Neural cell (in vitro differentiated cells): ENCODE results near the gene BTG2. TPM values are rescaled to one million over a fixed set of nuclear protein-coding genes. Genes with fewer than 3 reads are reported as not detected.

Source experiments
- H2AFZ ChIP-seq: fragments of 200-600, 300-800 bp; sonication (generic), shearing (Covaris generic); 2 replicates; pipeline ENCODE4 v1.6.0; 2014; ENCODE audit warnings: low read depth, mild to moderate bottlenecking, antibody characterized with exemption, low read length, moderate library complexity
- H3F3A ChIP-seq: fragments of 200-600 bp; shearing (Covaris generic); 2 replicates; pipeline ENCODE4 v1.6.1; 2016; ENCODE audit warnings: mild to moderate bottlenecking, moderate library complexity, mixed read lengths, antibody characterized with exemption, low read length; ENCODE audit not compliant: insufficient read depth, poor library complexity, severe bottlenecking
- H3K27ac ChIP-seq: fragments of 200-600, 300-800 bp; sonication (generic), shearing (Covaris generic); 2 replicates; pipeline ENCODE4 v1.5.1; 2014; ENCODE audit warnings: mild to moderate bottlenecking, low read length, moderate library complexity
- H3K27me3 ChIP-seq: fragments of 300-800, 200-600 bp; sonication (generic), shearing (Covaris generic); 2 replicates; pipeline ENCODE4 v1.6.0; 2014; ENCODE audit warnings: mild to moderate bottlenecking, low read depth, low read length, moderate library complexity; ENCODE audit not compliant: insufficient read depth
- H3K36me3 ChIP-seq: fragments of 300-800, 200-600 bp; sonication (generic), shearing (Covaris generic); 2 replicates; pipeline ENCODE4 v1.5.1; 2014; ENCODE audit warnings: mild to moderate bottlenecking, antibody characterized with exemption, low read length, moderate library complexity; ENCODE audit not compliant: insufficient read depth
- H3K4me2 ChIP-seq: fragments of 300-800, 200-600 bp; sonication (generic), shearing (Covaris generic); 2 replicates; pipeline ENCODE4 v1.6.0; 2014; ENCODE audit warnings: mild to moderate bottlenecking, low read length
- H3K4me3 ChIP-seq: fragments of 300-800, 200-600 bp; sonication (generic), shearing (Covaris generic); 2 replicates; pipeline ENCODE4 v1.5.1; 2014; ENCODE audit warnings: mild to moderate bottlenecking, low read length, moderate library complexity
- H3K79me2 ChIP-seq: fragments of 200-600 bp; shearing (Covaris generic); replicated peaks from 2 replicates; pipeline ENCODE4 v1.6.0; 2014; ENCODE audit warnings: mild to moderate bottlenecking, low read length, moderate library complexity; ENCODE audit not compliant: insufficient read depth
- H3K9ac ChIP-seq: fragments of 300-800, 200-600 bp; sonication (generic), shearing (Covaris generic); 2 replicates; pipeline ENCODE4 v1.6.1; 2016; ENCODE audit warnings: mild to moderate bottlenecking, low read length, mixed read lengths
- H3K9me2 ChIP-seq: fragments of 200-600 bp; shearing (Covaris generic); 2 replicates; pipeline ENCODE4 v1.6.1; 2016; ENCODE audit warnings: mild to moderate bottlenecking, low read length, mixed read lengths; ENCODE audit not compliant: insufficient read depth
- H3K9me3 ChIP-seq: fragments of 200-600, 300-800 bp; sonication (generic), shearing (Covaris generic); 2 replicates; pipeline ENCODE4 v1.6.1; 2016; ENCODE audit warnings: mild to moderate bottlenecking, mixed run types, low read length, moderate library complexity, mixed read lengths
- H4K20me1 ChIP-seq: fragments of 200-600 bp; shearing (Covaris generic); 2 replicates; pipeline ENCODE4 v1.6.1; 2016; ENCODE audit warnings: mild to moderate bottlenecking, mixed run types; ENCODE audit not compliant: insufficient read depth
- CTCF ChIP-seq: fragments of 450-650 bp; IDR thresholded peaks from 2 replicates; pipeline ENCODE4 v1.5.1; 2014; ENCODE audit warnings: antibody characterized with exemption, mild to moderate bottlenecking, moderate library complexity; ENCODE audit not compliant: poor library complexity, severe bottlenecking
- EP300 ChIP-seq: fragments of 450-650 bp; conservative IDR thresholded peaks from 2 replicates; pipeline ENCODE4 v1.6.1; 2014; ENCODE audit warnings: antibody characterized with exemption, mild to moderate bottlenecking, moderate library complexity; ENCODE audit not compliant: poor library complexity, severe bottlenecking
- EZH2 ChIP-seq: fragments of 200-600, 300-800 bp; shearing (Covaris generic), sonication (generic); IDR thresholded peaks from 2 replicates; pipeline ENCODE4 v1.6.1; 2014; ENCODE audit warnings: antibody characterized with exemption, low read length, borderline replicate concordance, mild to moderate bottlenecking; ENCODE audit not compliant: insufficient read depth, poor library complexity, severe bottlenecking
- MXI1 ChIP-seq: fragments of 450-650 bp; conservative IDR thresholded peaks from 2 replicates; pipeline ENCODE4 v1.6.1; 2014; ENCODE audit warnings: antibody characterized with exemption, mild to moderate bottlenecking; ENCODE audit not compliant: poor library complexity, severe bottlenecking
- POLR2AphosphoS5 ChIP-seq: IDR thresholded peaks from 2 replicates; pipeline ENCODE4 v1.6.1; 2012
- RAD21 ChIP-seq: fragments of 450-650 bp; conservative IDR thresholded peaks from 2 replicates; pipeline ENCODE4 v1.6.1; 2014; ENCODE audit warnings: antibody characterized with exemption, mild to moderate bottlenecking, moderate library complexity
- SMC3 ChIP-seq: fragments of 450-650 bp; conservative IDR thresholded peaks from 2 replicates; pipeline ENCODE4 v1.6.1; 2014; ENCODE audit warnings: antibody characterized with exemption, mild to moderate bottlenecking, moderate library complexity; ENCODE audit not compliant: poor library complexity
- TAF1 ChIP-seq: IDR thresholded peaks from 2 replicates; pipeline ENCODE4 v1.6.1; 2012; ENCODE audit warnings: low read depth
- polyA plus RNA-seq: library from polyadenylated mRNA; depleted of rRNA; stranded (reverse); fragments of >200 nt; gene quantifications from 2 replicates; pipeline ENCODE4 v1.2.3, GENCODE V29; 2014
- TF ChIP-seq, protein P1 (sequence below): IDR thresholded peaks from 2 replicates; pipeline ENCODE4 v1.6.1; 2012; ENCODE audit warnings: borderline replicate concordance

Gene BTG2
- polyA plus RNA-seq, 1 donor from 2014 or later: 4.1 TPM

GRCh38 chr1:203287898-203288297 is 17.4 kb upstream of the BTG2 start:
- H3K27ac ChIP-seq: no peak overlapping the region
- no peaks in the 10 kb centered on the region for H3K9me3 ChIP-seq
- TF ChIP-seq MXI1: no peak
- H3K4me2 ChIP-seq: no peak overlapping the region
- H4K20me1 ChIP-seq: no peaks in the 10 kb centered on the region
- H3K9ac ChIP-seq: no peak overlapping the region
- no peak overlapping the region for H3K4me3 ChIP-seq
- H3K27me3 ChIP-seq: no peaks in the 10 kb centered on the region
- H2AFZ ChIP-seq: no peak overlapping the region
- no peaks in the 10 kb centered on the region for H3K36me3 ChIP-seq
- no peaks in the 10 kb centered on the region for H3K9me2 ChIP-seq
- no peaks in the 10 kb centered on the region for H3K79me2 ChIP-seq
- H3F3A ChIP-seq: no peaks in the 10 kb centered on the region

- no peaks in the 10 kb centered on the region for H3K27me3 ChIP-seq
- H4K20me1 ChIP-seq: no peaks in the 10 kb centered on the region
- H3K9me3 ChIP-seq: no peaks in the 10 kb centered on the region
- TF ChIP-seq POLR2AphosphoS5 (no peak), EP300 (no peak), RAD21 (no peak)
- no peaks in the 10 kb centered on the region for H3K79me2 ChIP-seq
- no peak overlapping the region for H3K9ac ChIP-seq
- no peak overlapping the region for H3K4me2 ChIP-seq
- H3K4me3 ChIP-seq: no peak overlapping the region
- H3K9me2 ChIP-seq: no peaks in the 10 kb centered on the region
- H3K36me3 ChIP-seq: no peaks in the 10 kb centered on the region
- no peak overlapping the region for H3K27ac ChIP-seq
- no peaks in the 10 kb centered on the region for H3F3A ChIP-seq
- no peak overlapping the region for H2AFZ ChIP-seq
These were observed 16.9 kb upstream of the BTG2 start for GRCh38 chr1:203288400-203288799.

DNA sequence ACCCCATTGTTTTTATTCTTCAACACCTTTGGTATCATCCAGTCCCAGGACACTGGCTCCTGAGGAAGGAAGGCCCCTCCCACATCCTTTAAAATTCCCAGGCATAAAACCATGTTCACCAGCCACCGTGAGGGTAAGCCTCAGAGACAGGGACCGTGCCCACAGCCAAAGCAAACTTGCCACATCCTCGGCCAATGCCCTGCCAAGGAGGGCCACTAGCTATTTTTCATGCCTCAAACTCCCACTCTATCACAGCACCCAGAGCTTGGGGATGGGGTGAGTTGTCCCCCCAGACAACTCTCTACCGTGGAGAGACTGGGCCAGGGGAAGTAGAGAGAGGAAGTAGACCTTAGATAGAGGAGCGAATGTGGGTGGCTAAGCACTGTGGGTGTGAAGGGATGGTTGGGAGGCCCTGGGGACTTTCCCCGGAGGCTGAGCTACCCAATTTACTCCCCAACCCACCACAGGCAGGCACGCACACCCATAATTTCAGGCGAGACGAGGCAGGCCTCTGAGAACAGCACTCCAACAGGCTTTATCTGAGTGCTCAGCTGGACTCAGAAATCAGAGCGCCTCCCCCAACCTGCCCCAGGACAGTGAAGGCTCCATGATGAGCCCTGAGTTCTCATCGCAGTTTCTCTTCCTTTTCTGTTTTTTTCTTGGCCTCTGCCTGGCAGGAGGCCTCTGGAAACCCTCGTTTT is 15.9 kb upstream of the BTG2 start:
- TF ChIP-seq SMC3: no peak
- no peak for TF ChIP-seq EZH2
- no peak for TF ChIP-seq CTCF
- TF ChIP-seq, protein P1, sequence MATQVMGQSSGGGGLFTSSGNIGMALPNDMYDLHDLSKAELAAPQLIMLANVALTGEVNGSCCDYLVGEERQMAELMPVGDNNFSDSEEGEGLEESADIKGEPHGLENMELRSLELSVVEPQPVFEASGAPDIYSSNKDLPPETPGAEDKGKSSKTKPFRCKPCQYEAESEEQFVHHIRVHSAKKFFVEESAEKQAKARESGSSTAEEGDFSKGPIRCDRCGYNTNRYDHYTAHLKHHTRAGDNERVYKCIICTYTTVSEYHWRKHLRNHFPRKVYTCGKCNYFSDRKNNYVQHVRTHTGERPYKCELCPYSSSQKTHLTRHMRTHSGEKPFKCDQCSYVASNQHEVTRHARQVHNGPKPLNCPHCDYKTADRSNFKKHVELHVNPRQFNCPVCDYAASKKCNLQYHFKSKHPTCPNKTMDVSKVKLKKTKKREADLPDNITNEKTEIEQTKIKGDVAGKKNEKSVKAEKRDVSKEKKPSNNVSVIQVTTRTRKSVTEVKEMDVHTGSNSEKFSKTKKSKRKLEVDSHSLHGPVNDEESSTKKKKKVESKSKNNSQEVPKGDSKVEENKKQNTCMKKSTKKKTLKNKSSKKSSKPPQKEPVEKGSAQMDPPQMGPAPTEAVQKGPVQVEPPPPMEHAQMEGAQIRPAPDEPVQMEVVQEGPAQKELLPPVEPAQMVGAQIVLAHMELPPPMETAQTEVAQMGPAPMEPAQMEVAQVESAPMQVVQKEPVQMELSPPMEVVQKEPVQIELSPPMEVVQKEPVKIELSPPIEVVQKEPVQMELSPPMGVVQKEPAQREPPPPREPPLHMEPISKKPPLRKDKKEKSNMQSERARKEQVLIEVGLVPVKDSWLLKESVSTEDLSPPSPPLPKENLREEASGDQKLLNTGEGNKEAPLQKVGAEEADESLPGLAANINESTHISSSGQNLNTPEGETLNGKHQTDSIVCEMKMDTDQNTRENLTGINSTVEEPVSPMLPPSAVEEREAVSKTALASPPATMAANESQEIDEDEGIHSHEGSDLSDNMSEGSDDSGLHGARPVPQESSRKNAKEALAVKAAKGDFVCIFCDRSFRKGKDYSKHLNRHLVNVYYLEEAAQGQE: no peak
- TF ChIP-seq RAD21: no peak
- TF ChIP-seq TAF1: no peak
- TF ChIP-seq POLR2AphosphoS5: no peak
- TF ChIP-seq MXI1: no peak
- no peak for TF ChIP-seq EP300
- Histone ChIP-seq H2AFZ (no peak overlapping the region), H4K20me1 (no peaks in the 10 kb centered on the region), H3K4me3 (no peak overlapping the region), H3K27me3 (no peaks in the 10 kb centered on the region), H3K9me3 (no peaks in the 10 kb centered on the region), H3K4me2 (no peak overlapping the region), H3K79me2 (no peaks in the 10 kb centered on the region), H3K9me2 (no peaks in the 10 kb centered on the region), H3K9ac (peak overlapping the region; percentile 60), H3K27ac (peak overlapping the region; percentile 38), H3F3A (no peaks in the 10 kb centered on the region), H3K36me3 (no peaks in the 10 kb centered on the region)
